A549 treated with ZK216348 at 1 μM for 4 hours (cell line): ENCODE data around the gene TNFRSF14. TPM values are rescaled to one million over a fixed set of nuclear protein-coding genes. Genes with fewer than 3 reads are reported as not detected.

Experiments used
- total RNA-seq: library from RNA; stranded (reverse); fragments of 200-300 nt; extraction: Qiagen RNA extraction; gene quantifications from 5 replicates; pipeline ENCODE4 v1.2.3, GENCODE V29; 2022; ENCODE audit warnings: low read depth

TNFRSF14 gene
- 0.21 to 0.67 TPM (median 0.30 TPM) in 4 of 5 replicates, not detected in the other for total RNA-seq

DNA sequence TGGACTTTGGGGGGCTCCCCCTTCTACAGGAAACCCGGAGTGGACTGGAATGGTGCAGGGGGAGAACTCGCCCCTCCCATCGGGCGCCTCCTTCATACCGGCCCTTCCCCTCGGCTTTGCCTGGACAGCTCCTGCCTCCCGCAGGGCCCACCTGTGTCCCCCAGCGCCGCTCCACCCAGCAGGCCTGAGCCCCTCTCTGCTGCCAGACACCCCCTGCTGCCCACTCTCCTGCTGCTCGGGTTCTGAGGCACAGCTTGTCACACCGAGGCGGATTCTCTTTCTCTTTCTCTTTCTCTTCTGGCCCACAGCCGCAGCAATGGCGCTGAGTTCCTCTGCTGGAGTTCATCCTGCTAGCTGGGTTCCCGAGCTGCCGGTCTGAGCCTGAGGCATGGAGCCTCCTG, at the start of gene TNFRSF14:
Gene TNFRSF14 (plus strand): TSS at position 95 of the 401 bp plus-strand sequence. CDS start 294 bp downstream, at position 389.

DNA sequence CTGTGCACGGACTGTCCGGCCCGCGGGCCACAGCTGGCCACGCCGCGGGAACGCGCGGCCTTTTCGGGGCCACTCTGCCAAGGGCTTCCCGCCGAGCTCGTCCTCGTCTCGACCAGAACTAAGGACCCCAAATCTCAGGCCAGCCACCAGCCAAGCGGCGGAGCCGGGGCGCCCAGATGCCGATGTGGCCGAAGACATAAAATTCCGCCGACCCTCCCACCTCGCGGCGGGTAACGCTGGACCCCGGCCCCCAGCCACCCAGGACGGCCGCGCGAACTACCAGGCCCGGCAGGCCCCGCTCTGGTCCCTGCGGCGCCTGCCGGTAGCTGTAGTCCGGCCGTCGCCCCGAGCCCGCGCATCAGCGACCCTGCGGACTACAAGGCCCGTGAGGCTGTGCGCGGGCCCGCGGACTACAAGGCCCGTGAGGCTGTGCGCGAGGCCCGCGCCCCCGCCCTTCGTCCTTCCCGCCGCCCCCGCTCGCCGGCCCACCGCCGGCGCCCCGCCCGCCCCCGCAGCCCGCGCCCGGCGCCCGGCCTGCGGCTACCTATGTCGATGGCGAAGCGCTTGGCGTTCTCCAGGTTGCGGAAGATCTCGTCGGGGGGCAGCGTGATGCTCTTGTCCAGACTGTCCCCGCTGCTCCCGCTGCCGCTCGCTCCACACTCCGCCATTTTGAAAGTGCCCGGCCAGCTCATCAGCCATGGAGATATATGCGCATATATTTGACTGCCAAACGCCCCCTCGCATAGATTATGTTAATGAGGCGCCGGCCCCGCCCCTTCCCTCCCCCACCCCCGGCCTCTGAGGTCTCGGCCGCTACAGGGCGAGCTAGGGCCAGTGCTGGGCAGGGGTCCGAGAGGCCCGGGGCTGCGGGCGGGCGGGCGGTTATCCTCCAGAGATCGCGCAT, 30.0 kb upstream of the TNFRSF14 start, which contains the start of gene PANK4:
Gene PANK4 (minus strand): TSS at position 677 of the 904 bp plus-strand sequence. CDS start 9 bp downstream, at position 668.

DNA sequence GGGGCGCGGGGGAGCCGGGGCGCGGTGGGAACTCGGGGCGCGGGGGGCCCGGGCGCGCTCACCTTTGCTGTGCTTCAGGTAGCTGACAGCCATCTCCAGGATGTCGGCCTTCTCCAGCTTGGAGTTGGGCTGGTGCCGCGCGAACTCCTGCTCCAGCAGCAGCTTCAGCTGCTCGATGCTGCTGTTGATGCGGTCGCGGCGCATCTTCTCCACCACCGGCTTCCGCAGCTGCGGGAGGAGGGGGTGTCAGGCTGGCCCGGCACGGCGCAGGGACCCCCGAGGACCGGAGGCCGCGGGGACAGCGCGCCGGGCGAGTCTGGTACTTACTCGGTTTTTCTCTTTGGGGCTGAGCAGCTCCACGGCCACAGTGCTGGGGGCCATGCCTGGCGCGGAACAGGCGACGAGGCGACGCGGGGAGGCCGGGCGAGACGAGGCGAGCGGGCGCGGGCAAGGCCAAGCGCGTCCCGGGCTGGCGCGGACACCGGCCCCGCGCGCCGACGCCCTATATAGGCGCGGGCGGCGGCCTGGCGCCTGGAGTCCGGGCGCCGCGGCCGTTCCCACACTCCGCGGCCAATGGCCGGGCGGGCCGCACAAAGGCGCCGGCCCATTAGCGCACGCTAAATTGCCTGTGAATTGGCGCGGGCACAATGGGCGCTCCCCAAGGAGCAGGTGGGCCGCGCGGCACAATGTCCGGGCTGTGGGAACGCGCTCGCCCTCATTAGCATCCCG, 26.2 kb upstream of the TNFRSF14 start, which contains the start of gene HES5:
Gene HES5 (minus strand): TSS at position 480 of the 729 bp plus-strand sequence. CDS start 99 bp downstream, at position 381.

DNA sequence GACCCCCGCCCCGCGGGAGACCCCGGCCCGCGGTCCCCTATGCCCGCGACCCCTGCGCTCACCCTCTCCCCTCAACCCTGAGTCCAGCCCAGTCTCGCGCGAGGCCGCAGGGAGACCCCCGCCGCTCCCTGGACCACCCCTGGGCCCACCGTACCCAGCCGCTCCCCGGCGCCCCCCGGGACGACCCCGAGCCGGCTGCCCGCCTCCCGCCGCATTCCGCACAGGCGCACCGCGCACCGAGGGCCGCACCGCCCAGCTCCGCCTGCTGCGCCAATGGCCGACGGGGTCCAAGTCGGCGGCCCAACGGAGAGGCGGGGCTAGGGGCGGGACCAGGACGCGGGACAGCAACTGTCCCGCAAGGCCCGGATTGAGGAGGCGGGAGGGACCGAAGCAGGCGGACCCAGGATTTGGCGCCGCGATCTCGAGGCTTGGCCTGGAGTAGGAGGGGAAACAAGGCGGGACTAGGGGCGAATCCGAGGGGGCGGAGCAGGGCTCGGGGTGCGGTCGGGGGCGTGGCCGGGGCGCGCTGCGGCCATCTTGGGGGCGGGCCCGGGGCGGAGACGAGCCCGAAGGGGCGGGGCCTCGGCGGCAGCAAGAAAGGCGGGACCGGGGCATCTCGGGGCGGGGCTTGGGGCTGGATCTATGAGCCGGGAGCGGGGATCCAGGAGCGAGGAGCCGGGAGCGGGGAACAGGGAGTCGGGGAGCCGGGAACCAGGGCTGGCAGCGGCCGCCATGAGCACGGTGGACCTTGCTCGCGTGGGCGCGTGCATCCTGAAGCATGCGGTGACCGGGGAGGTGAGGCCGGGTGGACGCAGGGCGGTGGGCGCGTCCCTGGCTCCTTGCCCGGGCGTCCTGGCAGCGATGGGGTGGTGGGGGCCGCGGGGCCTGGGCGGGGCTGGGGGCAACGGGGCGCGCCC, 30.2 kb downstream of the TNFRSF14 start, which contains the start of gene PRXL2B:
Gene PRXL2B (plus strand): TSS at position 624 of the 917 bp plus-strand sequence. CDS start 109 bp downstream, at position 733.

Other genes with a start within 250 kb of the TNFRSF14 start
- 5.3 to 9.2 TPM (median 6.6 TPM) in 5 replicates for gene MORN1, start 164.8 kb upstream of the TNFRSF14 start, total RNA-seq
- gene RER1, start 164.5 kb upstream of the TNFRSF14 start, total RNA-seq = 109 to 128 TPM (median 121 TPM) in 5 replicates
- gene PEX10, start 143.8 kb upstream of the TNFRSF14 start, total RNA-seq = 14.7 to 24.3 TPM (median 22.4 TPM) in 5 replicates
- 0.23 to 0.48 TPM (median 0.25 TPM) in 5 replicates for gene PLCH2, start 80.1 kb upstream of the TNFRSF14 start, total RNA-seq
- 8.7 to 14.4 TPM (median 10.6 TPM) in 5 replicates for gene PANK4, start 29.8 kb upstream of the TNFRSF14 start, total RNA-seq
- not detected in 5 replicates for gene HES5, start 26.1 kb upstream of the TNFRSF14 start, total RNA-seq
- 14.5 to 24.7 TPM (median 23.3 TPM) in 5 replicates for gene PRXL2B, start 30.4 kb downstream of the TNFRSF14 start, total RNA-seq
- not detected in 5 replicates for gene MMEL1, start 76.6 kb downstream of the TNFRSF14 start, total RNA-seq
- gene TTC34, start 245.3 kb downstream of the TNFRSF14 start, total RNA-seq = 0.02 to 0.07 TPM (median 0.05 TPM) in 4 of 5 replicates, not detected in the other